GM18499 (cell line): ENCODE data around the gene TRIM23.
"Not testable (repeated sequence)": the region's sequence is repeated elsewhere in the genome, so short reads cannot be mapped to it uniquely, and the experiment has no call there.

Source experiments
- ATAC-seq: cut with Tn5 transposase; IDR thresholded peaks from one replicate; pipeline ENCODE4 v1.9.1; 2021; ENCODE audit warnings: moderate number of reproducible peaks; ENCODE audit not compliant: insufficient read depth, unreplicated experiment

Gene TRIM23

GRCh38 chr5:65624025-65624570 is at the start of gene TRIM23:
Gene TRIM23 (minus strand): TSS chr5:65624333. CDS start chr5:65624274, 59 bp downstream.
- ATAC-seq = peak; percentile 83

GRCh38 chr5:65672796-65673195 is 48.7 kb upstream of the TRIM23 start:
- no peak for ATAC-seq

- ATAC-seq = no peak
Measured at GRCh38 chr5:65668696-65669095, 44.6 kb upstream of the TRIM23 start.

GRCh38 chr5:65663804-65664521 is 39.8 kb upstream of the TRIM23 start:
- ATAC-seq = no peak

- ATAC-seq = no peak
Measured at GRCh38 chr5:65654713-65655112, 30.6 kb upstream of the TRIM23 start.

- ATAC-seq = no peak
Measured at GRCh38 chr5:65651144-65651543, 27.0 kb upstream of the TRIM23 start.

GRCh38 chr5:65647941-65648340 is 23.8 kb upstream of the TRIM23 start:
- ATAC-seq = no peak

GRCh38 chr5:65646938-65647337 is 22.8 kb upstream of the TRIM23 start:
- ATAC-seq = no peak

GRCh38 chr5:65640240-65640639 is 16.1 kb upstream of the TRIM23 start:
- ATAC-seq = no peak

GRCh38 chr5:65630981-65631380 is 6.8 kb upstream of the TRIM23 start:
- no peak for ATAC-seq

- no peak for ATAC-seq
Measured at GRCh38 chr5:65625743-65626142, 1.6 kb upstream of the TRIM23 start.

- peak; percentile 64 for ATAC-seq
Measured at GRCh38 chr5:65624571-65625555, 730 bp upstream of the TRIM23 start, which contains the start of the genes SHLD3 and TRAPPC13. Gene SHLD3 (plus strand): TSS chr5:65625027. CDS start chr5:65629588, 4,561 bp downstream. Gene TRAPPC13 (plus strand): TSS chr5:65625027. CDS start chr5:65625061, 34 bp downstream.

- ATAC-seq = no peak
Measured at GRCh38 chr5:65623482-65623881, 651 bp downstream of the TRIM23 start.

GRCh38 chr5:65621961-65622360 is 2.2 kb downstream of the TRIM23 start:
- ATAC-seq = not testable (repeated sequence)

GRCh38 chr5:65620021-65620420 is 4.1 kb downstream of the TRIM23 start:
- ATAC-seq = no peak

- no peak for ATAC-seq
Measured at GRCh38 chr5:65612298-65612907, 11.7 kb downstream of the TRIM23 start.

GRCh38 chr5:65611524-65611923 is 12.6 kb downstream of the TRIM23 start:
- ATAC-seq = no peak

GRCh38 chr5:65601761-65602160 is 22.4 kb downstream of the TRIM23 start:
- not testable (repeated sequence) for ATAC-seq

- no peak for ATAC-seq
Measured at GRCh38 chr5:65588694-65589093, 35.4 kb downstream of the TRIM23 start.

- no peak for ATAC-seq
Measured at GRCh38 chr5:65577141-65577540, 47.0 kb downstream of the TRIM23 start.
